Neural progenitor cell (in vitro differentiated cells): ENCODE results near the gene ANKS1B. TPM values are rescaled to one million over a fixed set of nuclear protein-coding genes. Genes with fewer than 3 reads are reported as not detected.
A peak's percentile ranks its signal among the peaks of the same experiment; 100 is the strongest.

ENCODE experiments used
- DNase-seq: peaks from one replicate; pipeline ENCODE4 v3.0.0-alpha.2; 2016; ENCODE audit warnings: low spot score
- H2AFZ ChIP-seq: fragments of 200-600 bp; sonication (generic); replicated peaks from 2 replicates; pipeline ENCODE4 v1.6.1; 2016; ENCODE audit warnings: antibody characterized with exemption
- H3F3A ChIP-seq: fragments of 200-600 bp; sonication (generic); 2 replicates; pipeline ENCODE4 v1.6.1; 2016; ENCODE audit warnings: antibody characterized with exemption, low read depth
- H3K27ac ChIP-seq: fragments of 200-600 bp; sonication (generic); 2 replicates; pipeline ENCODE4 v1.5.1; 2016; ENCODE audit warnings: mild to moderate bottlenecking
- H3K27me3 ChIP-seq: fragments of 200-600 bp; sonication (generic); 2 replicates; pipeline ENCODE4 v1.6.1; 2016; ENCODE audit warnings: mild to moderate bottlenecking, moderate library complexity
- H3K36me3 ChIP-seq: fragments of 200-600 bp; sonication (generic); 2 replicates; pipeline ENCODE4 v1.5.1; 2016
- H3K4me1 ChIP-seq: fragments of 200-600 bp; sonication (generic); 2 replicates; pipeline ENCODE4 v1.6.1; 2016; ENCODE audit warnings: mixed run types
- H3K4me2 ChIP-seq: fragments of 200-600 bp; sonication (generic); 2 replicates; pipeline ENCODE4 v1.6.1; 2016
- H3K4me3 ChIP-seq: fragments of 200-600 bp; sonication (generic); 2 replicates; pipeline ENCODE4 v1.5.1; 2016
- H3K79me2 ChIP-seq: fragments of 200-600 bp; sonication (generic); 2 replicates; pipeline ENCODE4 v1.6.1; 2016; ENCODE audit warnings: low read depth
- H3K9ac ChIP-seq: fragments of 200-600 bp; sonication (generic); 2 replicates; pipeline ENCODE4 v1.6.1; 2016
- H3K9me3 ChIP-seq: fragments of 200-600 bp; sonication (generic); 2 replicates; pipeline ENCODE4 v1.5.1; 2016; ENCODE audit warnings: low read depth
- H4K20me1 ChIP-seq: fragments of 200-600 bp; sonication (generic); 2 replicates; pipeline ENCODE4 v1.6.1; 2016; ENCODE audit warnings: low read depth
- H3K27ac Mint-ChIP-seq: 3 replicates; pipeline ENCODE4 v1.8.0; 2021; ENCODE audit warnings: mixed read lengths
- H3K27me3 Mint-ChIP-seq: 2 replicates; pipeline ENCODE4 v1.8.0; 2022; ENCODE audit warnings: low read depth, mild to moderate bottlenecking, inconsistent platforms, moderate library complexity, mixed read lengths; ENCODE audit not compliant: insufficient read depth
- H3K36me3 Mint-ChIP-seq: 3 replicates; pipeline ENCODE4 v1.8.0; 2021; ENCODE audit warnings: mixed read lengths
- H3K4me1 Mint-ChIP-seq: 3 replicates; pipeline ENCODE4 v1.8.0; 2021; ENCODE audit warnings: mixed read lengths
- H3K4me3 Mint-ChIP-seq: 3 replicates; pipeline ENCODE4 v1.8.0; 2021; ENCODE audit warnings: mild to moderate bottlenecking, moderate library complexity, mixed read lengths
- H3K9me3 Mint-ChIP-seq: 3 replicates; pipeline ENCODE4 v1.8.0; 2020; ENCODE audit warnings: mixed read lengths
- CTCF ChIP-seq: fragments of 200-600 bp; sonication (generic); IDR thresholded peaks from 2 replicates; pipeline ENCODE4 v1.5.1; 2017; ENCODE audit warnings: antibody characterized with exemption, mild to moderate bottlenecking
- EZH2 ChIP-seq: fragments of 200-600 bp; sonication (generic); IDR thresholded peaks from 2 replicates; pipeline ENCODE4 v1.6.1; 2017; ENCODE audit warnings: antibody characterized with exemption, mild to moderate bottlenecking, moderate library complexity
- EZH2phosphoT487 ChIP-seq: fragments of 200-600 bp; sonication (generic); IDR thresholded peaks from 2 replicates; pipeline ENCODE4 v1.6.1; 2017; ENCODE audit warnings: antibody characterized with exemption
- total RNA-seq: library from RNA; depleted of rRNA; stranded (reverse); fragments of >200 nt; gene quantifications from 2 replicates; pipeline ENCODE4 v1.2.3, GENCODE V29; 2015; ENCODE audit warnings: low replicate concordance

The ANKS1B gene
- total RNA-seq, 1 donor from 2014 or later: 7.9 TPM

- DNase-seq: no peak
- peaks cover 6% of the 10 kb centered on the region for H3K4me1 ChIP-seq
- Mint-ChIP-seq H3K36me3 (no peaks in the 10 kb centered on the region), H3K27ac (no peak overlapping the region), H3K9me3 (no peaks in the 10 kb centered on the region), H3K27me3 (no peaks in the 10 kb centered on the region), H3K4me3 (no peak overlapping the region), H3K4me1 (no peaks in the 10 kb centered on the region)
- no peaks in the 10 kb centered on the region for H3K9me3 ChIP-seq
- H4K20me1 ChIP-seq: no peaks in the 10 kb centered on the region
- H3K4me3 ChIP-seq: no peak overlapping the region
- TF ChIP-seq EZH2 (no peak), EZH2phosphoT487 (no peak), CTCF (no peak)
- H3K27ac ChIP-seq: no peak overlapping the region
- no peak overlapping the region for H3K9ac ChIP-seq
- no peak overlapping the region for H3K4me2 ChIP-seq
- H3K36me3 ChIP-seq: no peaks in the 10 kb centered on the region
- no peaks in the 10 kb centered on the region for H3K27me3 ChIP-seq
- H3K79me2 ChIP-seq: no peaks in the 10 kb centered on the region
- no peaks in the 10 kb centered on the region for H3F3A ChIP-seq
- no peak overlapping the region for H2AFZ ChIP-seq
Measured at GRCh38 chr12:99389751-99390150, 595.0 kb downstream of the ANKS1B start.

GRCh38 chr12:99388671-99389195, 596.0 kb downstream of the ANKS1B start:
- Histone ChIP-seq H3F3A (no peaks in the 10 kb centered on the region), H4K20me1 (no peaks in the 10 kb centered on the region), H3K4me3 (no peak overlapping the region), H3K27me3 (no peaks in the 10 kb centered on the region), H3K27ac (no peak overlapping the region), H3K36me3 (no peaks in the 10 kb centered on the region), H3K9me3 (no peaks in the 10 kb centered on the region), H3K4me2 (no peak overlapping the region), H2AFZ (peak overlapping the region; percentile 0), H3K79me2 (no peaks in the 10 kb centered on the region), H3K9ac (no peak overlapping the region), H3K4me1 (peaks cover 6% of the 10 kb centered on the region)
- H3K27ac Mint-ChIP-seq: no peak overlapping the region
- no peaks in the 10 kb centered on the region for H3K4me1 Mint-ChIP-seq
- no peak overlapping the region for H3K4me3 Mint-ChIP-seq
- no peaks in the 10 kb centered on the region for H3K9me3 Mint-ChIP-seq
- H3K27me3 Mint-ChIP-seq: no peaks in the 10 kb centered on the region
- H3K36me3 Mint-ChIP-seq: no peaks in the 10 kb centered on the region
- no peak for TF ChIP-seq EZH2
- TF ChIP-seq EZH2phosphoT487: no peak
- TF ChIP-seq CTCF: no peak
- DNase-seq: peak; percentile 6

GRCh38 chr12:99387661-99388060, 597.1 kb downstream of the ANKS1B start:
- no peaks in the 10 kb centered on the region for H3F3A ChIP-seq
- H3K27me3 ChIP-seq: no peaks in the 10 kb centered on the region
- no peak overlapping the region for H3K4me2 ChIP-seq
- H3K4me1 ChIP-seq: peaks cover 6% of the 10 kb centered on the region
- H3K79me2 ChIP-seq: no peaks in the 10 kb centered on the region
- Mint-ChIP-seq H3K4me1 (no peaks in the 10 kb centered on the region), H3K9me3 (no peaks in the 10 kb centered on the region), H3K27me3 (no peaks in the 10 kb centered on the region), H3K36me3 (no peaks in the 10 kb centered on the region), H3K4me3 (no peak overlapping the region), H3K27ac (no peak overlapping the region)
- H3K4me3 ChIP-seq: no peak overlapping the region
- no peaks in the 10 kb centered on the region for H3K36me3 ChIP-seq
- H3K27ac ChIP-seq: no peak overlapping the region
- no peak for DNase-seq
- H2AFZ ChIP-seq: no peak overlapping the region
- no peak overlapping the region for H3K9ac ChIP-seq
- no peaks in the 10 kb centered on the region for H3K9me3 ChIP-seq
- TF ChIP-seq EZH2phosphoT487 (no peak), CTCF (no peak), EZH2 (no peak)
- no peaks in the 10 kb centered on the region for H4K20me1 ChIP-seq
